GM21619 (cell line): ENCODE data around the gene WNK4.
A peak's percentile ranks its signal among the peaks of the same experiment; 100 is the strongest.
"Not testable (repeated sequence)": the region's sequence is repeated elsewhere in the genome, so short reads cannot be mapped to it uniquely, and the experiment has no call there.

Experiments used
- ATAC-seq: cut with Tn5 transposase; IDR thresholded peaks from one replicate; pipeline ENCODE4 v1.9.1; 2021; ENCODE audit not compliant: unreplicated experiment

WNK4 gene

GRCh38 chr17:42779936-42780850 lies at the start of gene WNK4:
Gene WNK4 (plus strand): TSS chr17:42780610. CDS start chr17:42780699, 89 bp downstream.
- no peak for ATAC-seq

GRCh38 chr17:42740699-42741098 lies 39.7 kb upstream of the WNK4 start:
- no peak for ATAC-seq

GRCh38 chr17:42742916-42743315 lies 37.5 kb upstream of the WNK4 start:
- not testable (repeated sequence) for ATAC-seq

- ATAC-seq: no peak
These were observed 36.7 kb upstream of the WNK4 start for GRCh38 chr17:42743595-42744282.

- peak; percentile 44 for ATAC-seq
These were observed 36.1 kb upstream of the WNK4 start for GRCh38 chr17:42744283-42744805.

GRCh38 chr17:42744806-42745617 lies 35.4 kb upstream of the WNK4 start, which contains the start of gene EZH1:
Gene EZH1 (minus strand): TSS chr17:42745040. CDS start chr17:42728941, 16,099 bp downstream.
- peak; percentile 69 for ATAC-seq

- ATAC-seq: no peak
These were observed 32.1 kb upstream of the WNK4 start for GRCh38 chr17:42748202-42748907.

- ATAC-seq: no peak
These were observed 31.3 kb upstream of the WNK4 start for GRCh38 chr17:42748908-42749798.

GRCh38 chr17:42750739-42751344 lies 29.6 kb upstream of the WNK4 start:
- no peak for ATAC-seq

- ATAC-seq: no peak
These were observed 28.8 kb upstream of the WNK4 start for GRCh38 chr17:42751628-42752027.

GRCh38 chr17:42754782-42755181 lies 25.6 kb upstream of the WNK4 start:
- ATAC-seq: no peak

- ATAC-seq: peak; percentile 76
These were observed 20.3 kb upstream of the WNK4 start for GRCh38 chr17:42759982-42760651.

GRCh38 chr17:42760652-42761581 lies 19.5 kb upstream of the WNK4 start, which contains the start of gene RAMP2:
Gene RAMP2 (plus strand): TSS chr17:42761227. CDS start chr17:42761262, 35 bp downstream.
- no peak for ATAC-seq

- no peak for ATAC-seq
These were observed 18.8 kb upstream of the WNK4 start for GRCh38 chr17:42761638-42762037.

- ATAC-seq: no peak
These were observed 14.3 kb upstream of the WNK4 start for GRCh38 chr17:42766124-42766523.

GRCh38 chr17:42767512-42767911 lies 12.9 kb upstream of the WNK4 start:
- no peak for ATAC-seq

GRCh38 chr17:42768006-42768405 lies 12.4 kb upstream of the WNK4 start:
- ATAC-seq: not testable (repeated sequence)
